DND-41 (cell line): Measurements from ENCODE around the gene LOXL3.

Experiments
- CTCF ChIP-seq: IDR thresholded peaks from 2 replicates; pipeline ENCODE4 v1.5.1; 2012; ENCODE audit warnings: borderline replicate concordance, low read length, moderate library complexity, mild to moderate bottlenecking; ENCODE audit not compliant: poor library complexity, severe bottlenecking; ENCODE audit errors: extremely low read depth
- EZH2 ChIP-seq: IDR thresholded peaks from 3 replicates; pipeline ENCODE4 v1.6.1; 2012; ENCODE audit warnings: borderline replicate concordance, low read depth, mild to moderate bottlenecking, moderate library complexity, low read length, inconsistent platforms; ENCODE audit not compliant: severe bottlenecking

- TF ChIP-seq CTCF (peak; percentile 13), EZH2 (no peak)
Observed at GRCh38 chr2:74528600-74529356, 25.0 kb downstream of the LOXL3 start.
